IMR-90 (cell line): ENCODE data around the gene SLC7A4. TPM values are rescaled to one million over a fixed set of nuclear protein-coding genes. Genes with fewer than 3 reads are reported as not detected.
A peak's percentile ranks its signal among the peaks of the same experiment; 100 is the strongest.

Source experiments
- ATAC-seq: fragments of 200-7000 bp; cut with Tn5 transposase; 2 replicates; pipeline ENCODE4 v1.9.1; 2020; ENCODE audit warnings: low read depth, mild to moderate bottlenecking, moderate library complexity
- BruUV-seq: library from RNA; stranded (reverse); fragments of 400-500 nt; replicated peaks from 2 replicates; lab custom pipeline; 2021; lab: Mats Ljungman, UMichigan
- CTCF ChIA-PET: fragments of 300-600 bp; formaldehyde crosslinking; extraction: SDS; loops from one replicate; lab custom pipeline; 2021; ENCODE audit warnings: antibody characterized with exemption; lab: Yijun Ruan, JAX
- POLR2A ChIA-PET: fragments of 300-600 bp; sonication (Branson Sonifier 250); formaldehyde crosslinking; loops from one replicate; lab custom pipeline; 2022; ENCODE audit warnings: antibody characterized with exemption; ENCODE audit not compliant: unreplicated experiment; lab: Charles Lee
- DNase-seq: peaks from one replicate; pipeline ENCODE4 v3.0.0; 2013
- H2AFZ ChIP-seq: replicated peaks from 2 replicates; pipeline ENCODE3; 2013; ENCODE audit warnings: low read length, mild to moderate bottlenecking; ENCODE audit not compliant: poor library complexity
- H2AK5ac ChIP-seq: 2 replicates; pipeline ENCODE4 v1.6.1; 2013; ENCODE audit warnings: low read depth, low read length, inconsistent platforms
- H2AK9ac ChIP-seq: replicated peaks from 2 replicates; pipeline ENCODE3; 2013; ENCODE audit warnings: mild to moderate bottlenecking, low read depth, low read length, moderate library complexity; ENCODE audit not compliant: poor library complexity
- H2BK120ac ChIP-seq: 2 replicates; pipeline ENCODE4 v1.6.1; 2013; ENCODE audit warnings: low read depth, low read length, inconsistent platforms
- H2BK15ac ChIP-seq: 3 replicates; pipeline ENCODE4 v1.6.1; 2013; ENCODE audit warnings: low read depth, low read length, inconsistent platforms
- H2BK20ac ChIP-seq: 2 replicates; pipeline ENCODE4 v1.6.1; 2013; ENCODE audit warnings: low read depth, mild to moderate bottlenecking, inconsistent platforms, low read length, moderate library complexity
- H2BK5ac ChIP-seq: 2 replicates; pipeline ENCODE4 v1.6.1; 2013; ENCODE audit warnings: mild to moderate bottlenecking, low read depth, low read length, inconsistent platforms; ENCODE audit not compliant: poor library complexity, severe bottlenecking
- H3K14ac ChIP-seq: replicated peaks from 2 replicates; pipeline ENCODE4 v1.6.1; 2013; ENCODE audit warnings: low read depth, low read length, inconsistent platforms
- H3K18ac ChIP-seq: 2 replicates; pipeline ENCODE4 v1.6.1; 2013; ENCODE audit warnings: low read depth, low read length, control low read depth
- H3K23ac ChIP-seq: 2 replicates; pipeline ENCODE4 v1.6.1; 2013; ENCODE audit warnings: low read depth, low read length, inconsistent platforms
- H3K27ac ChIP-seq: 2 replicates; pipeline ENCODE4 v1.5.1; 2013; ENCODE audit warnings: mild to moderate bottlenecking, control low read depth, low read length; ENCODE audit not compliant: insufficient read depth
- H3K27me3 ChIP-seq: 2 replicates; pipeline ENCODE4 v1.6.1; 2013; ENCODE audit warnings: low read length; ENCODE audit not compliant: control insufficient read depth, insufficient read depth
- H3K36me3 ChIP-seq: 2 replicates; pipeline ENCODE4 v1.6.1; 2013; ENCODE audit warnings: low read length, mixed read lengths; ENCODE audit not compliant: control insufficient read depth, insufficient read depth
- H3K4ac ChIP-seq: 2 replicates; pipeline ENCODE4 v1.6.1; 2013; ENCODE audit warnings: low read depth, low read length, inconsistent platforms
- H3K4me1 ChIP-seq: 2 replicates; pipeline ENCODE4 v1.6.1; 2013; ENCODE audit warnings: low read length, mixed read lengths; ENCODE audit not compliant: control insufficient read depth, insufficient read depth
- H3K4me2 ChIP-seq: 2 replicates; pipeline ENCODE4 v1.6.1; 2013; ENCODE audit warnings: low read depth, mild to moderate bottlenecking, control low read depth, low read length, moderate library complexity
- H3K4me3 ChIP-seq: 2 replicates; pipeline ENCODE4 v1.5.1; 2013; ENCODE audit warnings: low read depth, mild to moderate bottlenecking, control low read depth, low read length, moderate library complexity; ENCODE audit not compliant: insufficient read depth
- H3K56ac ChIP-seq: 2 replicates; pipeline ENCODE4 v1.6.1; 2013; ENCODE audit warnings: low read length, inconsistent platforms; ENCODE audit not compliant: insufficient read depth; ENCODE audit errors: extremely low read depth
- H3K79me1 ChIP-seq, 2 experiments: 2 replicates each; pipeline ENCODE4 v1.6.1; 2013; ENCODE audit warnings: low read length in 2 of 2, inconsistent platforms in 1 of 2, low read depth in 1 of 2
- H3K9ac ChIP-seq: 2 replicates; pipeline ENCODE4 v1.6.1; 2013; ENCODE audit warnings: low read depth, low read length, control low read depth
- H3K9me1 ChIP-seq: 2 replicates; pipeline ENCODE4 v1.6.1; 2013; ENCODE audit warnings: low read length, inconsistent platforms; ENCODE audit not compliant: insufficient read depth
- H3K9me3 ChIP-seq: 2 replicates; pipeline ENCODE4 v1.6.1; 2013; ENCODE audit warnings: low read length; ENCODE audit not compliant: control insufficient read depth, insufficient read depth
- H4K20me1 ChIP-seq: 2 replicates; pipeline ENCODE4 v1.6.1; 2013; ENCODE audit warnings: low read length, inconsistent platforms; ENCODE audit not compliant: insufficient read depth
- H4K5ac ChIP-seq: 2 replicates; pipeline ENCODE4 v1.6.1; 2013; ENCODE audit warnings: mild to moderate bottlenecking, low read depth, low read length, control low read depth
- H4K8ac ChIP-seq, 2 experiments: 2 replicates each; pipeline ENCODE4 v1.6.1; 2013; ENCODE audit warnings: low read depth in 2 of 2, low read length in 2 of 2, control low read depth in 1 of 2, inconsistent platforms in 1 of 2
- H4K91ac ChIP-seq: 2 replicates; pipeline ENCODE4 v1.6.1; 2013; ENCODE audit warnings: low read depth, low read length, inconsistent platforms; ENCODE audit not compliant: insufficient read depth
- BHLHE40 ChIP-seq: fragments of 150-350 bp; IDR thresholded peaks from 2 replicates; pipeline ENCODE4 v1.6.1; 2016; ENCODE audit warnings: mild to moderate bottlenecking, low read depth, low read length
- CEBPB ChIP-seq: IDR thresholded peaks from 2 replicates; pipeline ENCODE4 v1.6.1; 2012; ENCODE audit warnings: low read depth, low read length, improper control_type of control experiment
- CHD1 ChIP-seq: IDR thresholded peaks from 2 replicates; pipeline ENCODE4 v1.6.1; 2012; ENCODE audit warnings: low read depth, low read length, improper control_type of control experiment
- FOS ChIP-seq: fragments of 150-350 bp; IDR thresholded peaks from 2 replicates; pipeline ENCODE4 v1.6.1; 2016; ENCODE audit warnings: low read depth, low read length
- MAFK ChIP-seq: IDR thresholded peaks from 2 replicates; pipeline ENCODE4 v1.6.1; 2012; ENCODE audit warnings: low read depth, low read length, improper control_type of control experiment
- MAZ ChIP-seq: IDR thresholded peaks from 2 replicates; pipeline ENCODE4 v1.6.1; 2012; ENCODE audit warnings: low read depth, mild to moderate bottlenecking, low read length, improper control_type of control experiment, moderate library complexity, borderline replicate concordance
- MXI1 ChIP-seq: IDR thresholded peaks from 2 replicates; pipeline ENCODE4 v1.6.1; 2012; ENCODE audit warnings: low read depth, mild to moderate bottlenecking, low read length, moderate library complexity, borderline replicate concordance
- NFE2L2 ChIP-seq: fragments of 150-350 bp; IDR thresholded peaks from 2 replicates; pipeline ENCODE4 v1.6.1; 2016; ENCODE audit warnings: low read depth, mild to moderate bottlenecking, low read length
- POLR2A ChIP-seq: IDR thresholded peaks from 2 replicates; pipeline ENCODE4 v1.6.1; 2012; ENCODE audit warnings: mild to moderate bottlenecking, low read depth, low read length
- RAD21 ChIP-seq: IDR thresholded peaks from 2 replicates; pipeline ENCODE4 v1.6.1; 2012; ENCODE audit warnings: low read length, improper control_type of control experiment
- RCOR1 ChIP-seq: IDR thresholded peaks from 2 replicates; pipeline ENCODE4 v1.6.1; 2012; ENCODE audit warnings: mild to moderate bottlenecking, low read length, improper control_type of control experiment; ENCODE audit not compliant: insufficient replicate concordance
- RFX5 ChIP-seq: IDR thresholded peaks from 2 replicates; pipeline ENCODE4 v1.8.0; 2012; ENCODE audit warnings: low read depth, mild to moderate bottlenecking, low read length, moderate library complexity
- SMC3 ChIP-seq: fragments of 150-350 bp; IDR thresholded peaks from 2 replicates; pipeline ENCODE4 v1.6.1; 2016; ENCODE audit warnings: low read depth, mild to moderate bottlenecking, antibody characterized with exemption, low read length, moderate library complexity
- WGBS, 2 experiments: methylation state at CpG; one replicate each; pipeline versions ENCODE4 v1.1.5 to v1.1.7; 2013; ENCODE audit warnings: missing lambda C conversion rate in 2 of 2; ENCODE audit not compliant: insufficient read length in 1 of 2; ENCODE audit errors: extremely low coverage in 2 of 2; 5-methylcytosine and 5-hydroxymethylcytosine counted together
- dilution Hi-C: fragments of 300-500 bp; cut with HindIII; formaldehyde crosslinking; loops from one replicate; pipeline ENCODE4 v1.14.3; 2018; ENCODE audit warnings: low sequenced_read_pairs; ENCODE audit not compliant: unreplicated experiment
- in situ Hi-C: fragments of 300-500 bp; cut with MboI; formaldehyde crosslinking; loops from 3 replicates; pipeline ENCODE4 v1.14.3; 2019; ENCODE audit warnings: low sequenced_read_pairs, inconsistent platforms, mixed read lengths
- intact Hi-C: fragments of 100-400 bp; cut with micrococcal nuclease; formaldehyde crosslinking; loops from 2 replicates; pipeline ENCODE4 v1.10.0; 2022
- polyA plus RNA-seq, 3 experiments: library from polyadenylated mRNA; depleted of rRNA; stranded (reverse); fragments of >200 nt; gene quantifications; 2 replicates each; pipeline ENCODE4 v1.2.3, GENCODE V29; 2012; ENCODE audit warnings: low replicate concordance in 1 of 3
- total RNA-seq: library from RNA; depleted of rRNA; stranded (reverse); fragments of >200 nt; gene quantifications from 2 replicates; pipeline ENCODE4 v1.2.3, GENCODE V29; 2012
- TF ChIP-seq, protein P1 (sequence below): fragments of 150-350 bp; IDR thresholded peaks from 2 replicates; pipeline ENCODE4 v1.6.1; 2016; ENCODE audit warnings: low read depth, mild to moderate bottlenecking, low read length, moderate library complexity, borderline replicate concordance
- TF ChIP-seq, protein P2 (sequence below): fragments of 150-350 bp; IDR thresholded peaks from 2 replicates; pipeline ENCODE4 v1.6.1; 2017; ENCODE audit warnings: mild to moderate bottlenecking, antibody characterized with exemption, low read length, low read depth
- TF ChIP-seq, protein P3 (sequence below): conservative IDR thresholded peaks from 2 replicates; pipeline ENCODE4 v1.5.1; 2012; ENCODE audit warnings: mild to moderate bottlenecking, low read depth, low read length, improper control_type of control experiment

The SLC7A4 gene
- total and polyA plus RNA-seq, 2 of the 4 experiments (the other 2 are of a cell fraction): 0.03 TPM; not detected in 1

DNA sequence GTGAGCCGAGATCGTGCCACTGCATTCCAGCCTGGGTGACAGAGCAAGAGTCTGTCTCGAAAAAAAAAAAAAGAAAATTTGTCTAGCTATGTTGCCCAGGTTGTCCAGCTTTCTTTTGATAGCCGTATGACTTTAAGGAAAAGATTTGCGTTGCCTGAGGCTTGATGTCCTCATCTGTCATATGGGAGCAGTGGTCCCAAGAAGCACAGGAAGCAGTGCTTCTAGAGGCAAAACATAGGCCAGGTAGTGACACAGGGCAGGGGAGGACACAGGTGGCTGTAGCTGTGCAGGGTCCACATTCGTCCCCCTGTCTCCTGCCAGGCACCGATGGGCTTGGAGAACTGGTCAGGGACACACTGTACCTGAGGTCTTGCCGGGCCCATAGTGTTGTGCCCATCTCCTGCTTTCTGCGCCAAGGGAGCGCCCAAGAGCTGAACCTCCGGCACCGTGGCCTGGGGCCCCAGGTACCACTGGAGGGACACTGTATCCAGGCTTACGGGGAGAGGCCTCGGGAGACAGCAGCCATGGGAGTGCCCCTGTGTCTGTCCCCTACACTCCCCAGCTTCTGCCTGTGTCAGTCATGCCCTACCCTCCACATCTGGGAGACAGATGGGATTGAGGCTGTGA lies 14.8 kb upstream of the SLC7A4 start:
- Histone ChIP-seq H3K14ac (no peak overlapping the region), H2AFZ (peak overlapping the region; percentile 43), H3K9ac (no peak overlapping the region), H3K79me1 (no peaks in the 10 kb centered on the region), H2AK5ac (no peak overlapping the region), H3K4ac (no peak overlapping the region), H3K27me3 (no peaks in the 10 kb centered on the region), H3K36me3 (no peaks in the 10 kb centered on the region), H2BK20ac (no peak overlapping the region), H2BK120ac (no peak overlapping the region), H4K91ac (no peak overlapping the region), H3K56ac (no peak overlapping the region), H3K23ac (no peak overlapping the region), H4K8ac (no peak overlapping the region), H3K4me3 (no peak overlapping the region), H2BK5ac (no peak overlapping the region), H3K27ac (no peak overlapping the region), H4K20me1 (no peaks in the 10 kb centered on the region), H4K5ac (no peak overlapping the region), H3K9me3 (no peaks in the 10 kb centered on the region), H3K4me1 (peaks cover 19% of the 10 kb centered on the region), H2BK15ac (no peak overlapping the region), H2AK9ac (no peak overlapping the region), H3K18ac (no peak overlapping the region), H3K4me2 (no peak overlapping the region), H3K9me1 (peaks cover 6% of the 10 kb centered on the region; the same call in 1 of the 2 replicates)
- ChIA-PET CTCF (no interaction called here), POLR2A (no interaction called here)
- no TSS peak for BruUV-seq
- intact Hi-C loops (no loop called here), dilution Hi-C loops (no loop called here), in situ Hi-C loops (no loop called here)
- no peak for TF ChIP-seq BHLHE40
- TF ChIP-seq, protein P1, sequence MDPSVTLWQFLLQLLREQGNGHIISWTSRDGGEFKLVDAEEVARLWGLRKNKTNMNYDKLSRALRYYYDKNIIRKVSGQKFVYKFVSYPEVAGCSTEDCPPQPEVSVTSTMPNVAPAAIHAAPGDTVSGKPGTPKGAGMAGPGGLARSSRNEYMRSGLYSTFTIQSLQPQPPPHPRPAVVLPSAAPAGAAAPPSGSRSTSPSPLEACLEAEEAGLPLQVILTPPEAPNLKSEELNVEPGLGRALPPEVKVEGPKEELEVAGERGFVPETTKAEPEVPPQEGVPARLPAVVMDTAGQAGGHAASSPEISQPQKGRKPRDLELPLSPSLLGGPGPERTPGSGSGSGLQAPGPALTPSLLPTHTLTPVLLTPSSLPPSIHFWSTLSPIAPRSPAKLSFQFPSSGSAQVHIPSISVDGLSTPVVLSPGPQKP: no peak
- TF ChIP-seq, protein P2, sequence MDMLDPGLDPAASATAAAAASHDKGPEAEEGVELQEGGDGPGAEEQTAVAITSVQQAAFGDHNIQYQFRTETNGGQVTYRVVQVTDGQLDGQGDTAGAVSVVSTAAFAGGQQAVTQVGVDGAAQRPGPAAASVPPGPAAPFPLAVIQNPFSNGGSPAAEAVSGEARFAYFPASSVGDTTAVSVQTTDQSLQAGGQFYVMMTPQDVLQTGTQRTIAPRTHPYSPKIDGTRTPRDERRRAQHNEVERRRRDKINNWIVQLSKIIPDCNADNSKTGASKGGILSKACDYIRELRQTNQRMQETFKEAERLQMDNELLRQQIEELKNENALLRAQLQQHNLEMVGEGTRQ: no peak
- TF ChIP-seq POLR2A: no peak
- TF ChIP-seq SMC3: no peak
- TF ChIP-seq RCOR1: no peak
- TF ChIP-seq CHD1: no peak
- TF ChIP-seq MXI1: no peak
- no peak for TF ChIP-seq RFX5
- TF ChIP-seq, protein P3, sequence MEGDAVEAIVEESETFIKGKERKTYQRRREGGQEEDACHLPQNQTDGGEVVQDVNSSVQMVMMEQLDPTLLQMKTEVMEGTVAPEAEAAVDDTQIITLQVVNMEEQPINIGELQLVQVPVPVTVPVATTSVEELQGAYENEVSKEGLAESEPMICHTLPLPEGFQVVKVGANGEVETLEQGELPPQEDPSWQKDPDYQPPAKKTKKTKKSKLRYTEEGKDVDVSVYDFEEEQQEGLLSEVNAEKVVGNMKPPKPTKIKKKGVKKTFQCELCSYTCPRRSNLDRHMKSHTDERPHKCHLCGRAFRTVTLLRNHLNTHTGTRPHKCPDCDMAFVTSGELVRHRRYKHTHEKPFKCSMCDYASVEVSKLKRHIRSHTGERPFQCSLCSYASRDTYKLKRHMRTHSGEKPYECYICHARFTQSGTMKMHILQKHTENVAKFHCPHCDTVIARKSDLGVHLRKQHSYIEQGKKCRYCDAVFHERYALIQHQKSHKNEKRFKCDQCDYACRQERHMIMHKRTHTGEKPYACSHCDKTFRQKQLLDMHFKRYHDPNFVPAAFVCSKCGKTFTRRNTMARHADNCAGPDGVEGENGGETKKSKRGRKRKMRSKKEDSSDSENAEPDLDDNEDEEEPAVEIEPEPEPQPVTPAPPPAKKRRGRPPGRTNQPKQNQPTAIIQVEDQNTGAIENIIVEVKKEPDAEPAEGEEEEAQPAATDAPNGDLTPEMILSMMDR: no peak
- TF ChIP-seq NFE2L2: no peak
- no peak for TF ChIP-seq FOS
- TF ChIP-seq CEBPB: no peak
- TF ChIP-seq RAD21: no peak
- TF ChIP-seq MAFK: no peak
- TF ChIP-seq MAZ: no peak
- 75% methylated on average over 2 of the region's 14 CpGs; no CpG with 5 or more reads in 1 of the 2 experiments for whole genome bisulfite sequencing, 2 experiments
- DNase-seq (no peak), ATAC-seq (no peak)
